GOT3 (cell line): ENCODE measurements around the gene SPTBN5.

ENCODE experiments used
- DNase-seq: peaks from one replicate; lab custom pipeline; 2025; ENCODE audit warnings: mixed read lengths; lab: John Stamatoyannopoulos, UW

The SPTBN5 gene

DNA sequence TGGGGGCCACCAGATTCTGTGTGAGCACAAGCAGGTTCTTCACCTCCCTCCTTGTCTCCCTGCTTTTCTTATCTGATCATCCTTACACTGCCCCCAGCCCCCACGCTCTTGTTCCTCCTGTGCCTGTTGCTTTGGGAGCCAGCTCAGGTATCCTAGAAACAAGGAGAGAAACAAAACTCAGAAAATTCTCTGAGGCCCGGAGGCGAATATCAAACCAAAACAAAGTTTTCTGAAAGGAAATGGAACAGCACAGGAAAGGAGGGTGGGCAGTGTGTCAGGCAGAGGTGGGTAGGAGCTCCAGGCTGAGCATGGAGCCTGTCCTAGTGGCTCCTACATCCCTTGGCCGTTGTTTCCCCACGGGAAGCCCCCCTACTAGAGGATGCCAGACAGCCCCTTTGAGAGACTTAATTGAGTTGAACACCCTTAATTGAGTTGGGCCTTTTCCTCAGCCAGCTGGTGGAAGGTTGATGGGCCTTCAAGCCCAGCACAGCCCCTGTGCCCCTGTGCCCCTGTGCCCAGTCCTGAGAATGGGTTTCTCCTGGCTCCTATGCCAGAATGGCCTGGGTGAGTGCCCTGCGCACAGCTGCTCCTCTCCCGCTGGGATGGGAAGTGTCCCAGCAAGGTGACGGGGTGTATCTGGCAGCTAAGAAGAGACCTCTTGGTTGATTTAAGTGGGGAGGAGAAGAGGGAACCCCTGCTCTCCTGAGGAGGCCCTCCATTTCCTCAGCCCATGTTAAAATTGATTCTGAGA, 88.8 kb downstream of the SPTBN5 start:
- DNase-seq, result no peak

GRCh38 chr15:41804361-41804760, 89.5 kb downstream of the SPTBN5 start:
- DNase-seq, result no peak

DNA sequence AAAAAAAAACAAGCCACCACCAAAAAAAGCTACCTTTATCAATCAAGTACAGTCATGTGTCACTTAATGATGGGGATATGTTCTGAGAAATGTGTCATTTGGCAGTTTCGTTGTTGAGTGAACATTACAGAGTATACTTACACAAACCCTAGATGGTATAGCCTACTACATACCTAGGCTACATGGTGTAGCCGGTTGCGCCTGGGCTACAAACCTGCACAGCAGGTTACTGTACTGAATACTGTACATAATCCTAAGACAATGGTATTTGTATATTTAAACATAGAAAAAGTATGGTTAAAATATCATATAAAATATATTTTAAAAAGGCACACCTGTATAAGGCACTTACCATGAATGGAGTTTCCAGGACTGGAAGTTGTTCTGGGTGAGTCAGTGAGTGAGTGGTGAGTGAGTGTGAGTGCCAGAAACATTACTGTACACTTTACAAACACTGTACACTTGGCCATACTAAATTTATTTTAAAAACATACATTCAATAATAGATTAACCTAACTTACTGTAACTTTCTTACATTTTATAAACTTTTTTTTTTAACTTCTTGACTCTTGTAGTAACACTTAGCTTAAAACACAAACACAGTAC, 91.9 kb downstream of the SPTBN5 start:
- DNase-seq, result no peak

DNA sequence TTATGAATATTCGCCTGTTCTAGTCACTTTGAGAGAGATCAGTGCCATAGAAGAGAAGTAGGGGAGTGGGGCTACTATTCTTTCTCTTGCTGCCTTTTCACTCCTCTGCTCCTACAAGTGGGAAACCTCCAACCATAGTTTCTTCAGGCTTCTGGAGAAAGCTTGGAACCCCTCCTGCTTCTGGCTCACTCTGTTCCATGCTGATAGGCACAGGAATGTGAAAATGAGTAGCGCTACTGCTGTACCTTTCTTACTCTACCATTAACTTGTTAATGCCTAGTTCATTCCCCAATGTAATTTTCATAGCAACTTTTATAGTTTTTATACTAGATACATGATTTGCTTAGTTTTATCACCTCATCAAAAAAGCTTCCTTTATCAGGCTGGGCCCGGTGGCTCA, 92.7 kb downstream of the SPTBN5 start:
- no peak for DNase-seq

- DNase-seq, result no peak
Observed at GRCh38 chr15:41799488-41799805, 94.4 kb downstream of the SPTBN5 start.

DNA sequence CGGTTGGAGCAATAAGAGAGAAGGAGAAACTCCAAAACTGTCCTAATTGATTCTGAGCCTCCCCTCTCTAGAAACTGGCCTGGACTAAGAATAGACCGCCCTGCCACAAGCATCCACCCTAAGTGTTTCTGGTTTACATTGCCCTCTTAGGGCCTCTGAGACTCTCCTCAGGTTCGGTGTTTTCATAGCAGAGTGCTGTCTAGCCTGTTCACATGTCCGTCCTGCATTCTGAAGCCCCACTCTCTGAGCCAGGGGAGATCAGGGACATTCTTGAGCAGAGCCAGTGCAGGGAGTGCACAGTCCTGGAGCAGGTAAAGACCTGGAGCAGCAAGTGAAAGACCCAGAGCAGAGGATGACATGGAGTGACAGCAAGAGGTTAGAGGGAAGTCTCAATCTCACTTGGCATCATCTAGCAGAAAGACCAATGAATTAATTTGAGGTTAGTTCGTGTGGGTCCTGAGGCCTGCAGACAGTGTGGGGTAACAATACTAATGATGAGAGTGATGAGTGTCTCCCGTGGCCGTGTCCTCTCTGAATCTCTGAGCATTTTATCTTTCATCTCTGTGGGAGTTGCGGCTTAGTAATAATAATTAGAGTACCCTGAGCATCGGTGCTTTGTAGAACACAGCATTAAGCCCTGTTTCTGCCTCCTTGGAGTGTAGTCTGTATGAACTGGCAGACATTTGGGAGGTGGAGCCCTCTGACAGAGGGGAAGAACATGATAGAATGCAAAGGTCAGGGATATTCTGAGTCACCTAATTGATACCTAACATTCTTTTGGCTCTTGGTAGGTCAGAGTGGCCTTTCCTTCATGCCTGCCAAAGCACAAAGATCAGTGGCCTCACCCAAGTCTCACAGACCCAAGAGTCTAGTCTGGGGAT, 95.0 kb downstream of the SPTBN5 start:
- no peak for DNase-seq
